HL-60/S4 treated with retinoic acid at 250 ng/mL for 4 days and 3 days (cell line): ENCODE measurements around the gene CRB2.

ENCODE experiments used
- in situ Hi-C: fragments of 300-500 bp; cut with MboI; formaldehyde crosslinking; loops from 2 replicates; pipeline ENCODE4 v1.7.0; 2022; ENCODE audit warnings: low sequenced_read_pairs

CRB2 gene

GRCh38 chr9:123361731-123362510 lies 5.9 kb downstream of the CRB2 start:
- in situ Hi-C loops, result loop anchor here (25.0 kb wide), 1 partner anchor 900 kb away; no protein-coding TSS in a partner anchor

GRCh38 chr9:123362856-123363255 lies 6.9 kb downstream of the CRB2 start:
- in situ Hi-C loops, result loop anchor here (25.0 kb wide), 1 partner anchor 901 kb away; no protein-coding TSS in a partner anchor

GRCh38 chr9:123364241-123364824 lies 8.3 kb downstream of the CRB2 start:
- in situ Hi-C loops, result loop anchor here (25.0 kb wide), 1 partner anchor 902 kb away; no protein-coding TSS in a partner anchor

- in situ Hi-C loops, result loop anchor here (25.0 kb wide), 1 partner anchor 903 kb away; no protein-coding TSS in a partner anchor
Measured at GRCh38 chr9:123365287-123365880, 9.4 kb downstream of the CRB2 start.

GRCh38 chr9:123365881-123366528 lies 10.0 kb downstream of the CRB2 start:
- in situ Hi-C loops, result loop anchor here (25.0 kb wide), 1 partner anchor 904 kb away; no protein-coding TSS in a partner anchor

- in situ Hi-C loops, result loop anchor here (25.0 kb wide), 1 partner anchor 906 kb away; no protein-coding TSS in a partner anchor
Measured at GRCh38 chr9:123368023-123368422, 12.0 kb downstream of the CRB2 start.

GRCh38 chr9:123368536-123369153 lies 12.6 kb downstream of the CRB2 start:
- in situ Hi-C loops, result loop anchor here (25.0 kb wide), 1 partner anchor 906 kb away; no protein-coding TSS in a partner anchor

GRCh38 chr9:123369296-123369695 lies 13.3 kb downstream of the CRB2 start:
- in situ Hi-C loops, result loop anchor here (25.0 kb wide), 1 partner anchor 907 kb away; no protein-coding TSS in a partner anchor

GRCh38 chr9:123370108-123370507 lies 14.1 kb downstream of the CRB2 start:
- in situ Hi-C loops, result loop anchor here (25.0 kb wide), 1 partner anchor 908 kb away; no protein-coding TSS in a partner anchor

- in situ Hi-C loops, result loop anchor here (25.0 kb wide), 1 partner anchor 908 kb away; no protein-coding TSS in a partner anchor
Measured at GRCh38 chr9:123370526-123371227, 14.7 kb downstream of the CRB2 start.

GRCh38 chr9:123371228-123371584 lies 15.2 kb downstream of the CRB2 start:
- in situ Hi-C loops, result loop anchor here (25.0 kb wide), 1 partner anchor 909 kb away; no protein-coding TSS in a partner anchor

- in situ Hi-C loops, result loop anchor here (25.0 kb wide), 1 partner anchor 910 kb away; no protein-coding TSS in a partner anchor
Measured at GRCh38 chr9:123371805-123372590, 16.0 kb downstream of the CRB2 start.

- in situ Hi-C loops, result loop anchor here (25.0 kb wide), 1 partner anchor 911 kb away; no protein-coding TSS in a partner anchor
Measured at GRCh38 chr9:123372766-123373446, 16.9 kb downstream of the CRB2 start.

GRCh38 chr9:123373447-123373923 lies 17.5 kb downstream of the CRB2 start:
- in situ Hi-C loops, result loop anchor here (25.0 kb wide), 1 partner anchor 911 kb away; no protein-coding TSS in a partner anchor

- in situ Hi-C loops, result loop anchor here (25.0 kb wide), 1 partner anchor 912 kb away; no protein-coding TSS in a partner anchor
Measured at GRCh38 chr9:123373946-123374345, 17.9 kb downstream of the CRB2 start.

GRCh38 chr9:123375469-123376132 lies 19.6 kb downstream of the CRB2 start:
- in situ Hi-C loops, result no loop called here
